OCI-LY3 (cell line): Measurements from ENCODE around the gene GNAQ.

Experiments
- H2AFZ ChIP-seq: fragments of 200-600, 300-600 bp; shearing (Covaris generic); 2 replicates; pipeline ENCODE4 v1.6.0; 2014; ENCODE audit warnings: antibody characterized with exemption, low read depth, low read length
- H3K27ac ChIP-seq: fragments of 200-600, 300-600 bp; sonication (generic); 2 replicates; pipeline ENCODE4 v1.5.1; 2014; ENCODE audit warnings: mild to moderate bottlenecking, low read length, moderate library complexity, mixed read lengths
- H3K27me3 ChIP-seq: fragments of 200-600, 300-600 bp; sonication (generic); 2 replicates; pipeline ENCODE4 v1.6.1; 2014; ENCODE audit warnings: low read depth, low read length, mixed read lengths
- H3K36me3 ChIP-seq: fragments of 200-600, 300-600 bp; sonication (generic); replicated peaks from 2 replicates; pipeline ENCODE3; 2014; ENCODE audit warnings: low read depth, low read length, mixed read lengths
- H3K4me1 ChIP-seq: fragments of 300-600, 200-600 bp; sonication (generic); 2 replicates; pipeline ENCODE4 v1.6.1; 2014; ENCODE audit warnings: low read length, mixed read lengths
- H3K4me2 ChIP-seq: fragments of 200-600, 300-600 bp; sonication (generic); 2 replicates; pipeline ENCODE4 v1.6.1; 2014; ENCODE audit warnings: low read length, mixed read lengths
- H3K4me3 ChIP-seq: fragments of 300-600, 200-600 bp; sonication (generic); 2 replicates; pipeline ENCODE4 v1.5.1; 2014; ENCODE audit warnings: antibody characterized with exemption, mild to moderate bottlenecking, low read length, moderate library complexity
- H3K79me2 ChIP-seq: fragments of 300-600, 200-600 bp; shearing (Covaris generic); 2 replicates; pipeline ENCODE4 v1.6.1; 2014; ENCODE audit warnings: mild to moderate bottlenecking, low read length, mixed read lengths
- H3K9ac ChIP-seq: fragments of 300-600, 200-600 bp; shearing (Covaris generic); 2 replicates; pipeline ENCODE4 v1.6.0; 2014; ENCODE audit warnings: mild to moderate bottlenecking, low read length, moderate library complexity
- H3K9me3 ChIP-seq: fragments of 200-600, 300-600 bp; shearing (Covaris generic); 2 replicates; pipeline ENCODE4 v1.6.1; 2014; ENCODE audit warnings: low read length, mixed read lengths; ENCODE audit not compliant: insufficient read depth
- H4K20me1 ChIP-seq: fragments of 200-600, 300-600 bp; sonication (generic); 2 replicates; pipeline ENCODE4 v1.6.1; 2016; ENCODE audit warnings: low read length, mixed read lengths; ENCODE audit not compliant: insufficient read depth
- EZH2phosphoT487 ChIP-seq: fragments of 200-600 bp; shearing (Covaris generic); IDR thresholded peaks from 2 replicates; pipeline ENCODE4 v1.6.1; 2018; ENCODE audit warnings: antibody characterized with exemption, mixed run types, low read depth
- TF ChIP-seq, protein P1 (sequence below): fragments of 200-600, 300-600 bp; sonication (generic); IDR thresholded peaks from 2 replicates; pipeline ENCODE4 v1.5.1; 2014; ENCODE audit warnings: antibody characterized with exemption, low read length, low read depth

GNAQ gene

DNA sequence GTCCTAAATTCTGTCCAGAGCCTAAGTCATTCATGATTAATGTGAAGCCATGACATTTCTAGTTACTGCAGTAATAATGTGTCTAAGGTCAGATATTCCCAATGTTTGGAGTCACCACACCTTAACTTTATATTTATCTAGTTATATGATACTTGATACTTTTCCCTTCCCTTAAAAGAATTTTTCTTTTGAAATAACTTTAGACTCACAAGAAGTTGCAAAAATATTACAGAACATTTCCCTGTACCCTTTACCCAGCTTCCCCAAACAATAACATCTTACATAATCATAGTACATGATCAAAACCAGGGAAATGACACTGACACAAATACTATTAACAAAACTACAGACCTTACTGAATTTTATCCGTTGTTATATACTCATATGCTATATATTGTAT is 233.5 kb downstream of the GNAQ start:
- H3K79me2 ChIP-seq: no peaks in the 10 kb centered on the region
- no peak overlapping the region for H3K4me3 ChIP-seq
- H4K20me1 ChIP-seq: no peaks in the 10 kb centered on the region
- H3K27ac ChIP-seq: no peak overlapping the region
- H3K27me3 ChIP-seq: no peaks in the 10 kb centered on the region
- TF ChIP-seq EZH2phosphoT487: no peak
- TF ChIP-seq, protein P1, sequence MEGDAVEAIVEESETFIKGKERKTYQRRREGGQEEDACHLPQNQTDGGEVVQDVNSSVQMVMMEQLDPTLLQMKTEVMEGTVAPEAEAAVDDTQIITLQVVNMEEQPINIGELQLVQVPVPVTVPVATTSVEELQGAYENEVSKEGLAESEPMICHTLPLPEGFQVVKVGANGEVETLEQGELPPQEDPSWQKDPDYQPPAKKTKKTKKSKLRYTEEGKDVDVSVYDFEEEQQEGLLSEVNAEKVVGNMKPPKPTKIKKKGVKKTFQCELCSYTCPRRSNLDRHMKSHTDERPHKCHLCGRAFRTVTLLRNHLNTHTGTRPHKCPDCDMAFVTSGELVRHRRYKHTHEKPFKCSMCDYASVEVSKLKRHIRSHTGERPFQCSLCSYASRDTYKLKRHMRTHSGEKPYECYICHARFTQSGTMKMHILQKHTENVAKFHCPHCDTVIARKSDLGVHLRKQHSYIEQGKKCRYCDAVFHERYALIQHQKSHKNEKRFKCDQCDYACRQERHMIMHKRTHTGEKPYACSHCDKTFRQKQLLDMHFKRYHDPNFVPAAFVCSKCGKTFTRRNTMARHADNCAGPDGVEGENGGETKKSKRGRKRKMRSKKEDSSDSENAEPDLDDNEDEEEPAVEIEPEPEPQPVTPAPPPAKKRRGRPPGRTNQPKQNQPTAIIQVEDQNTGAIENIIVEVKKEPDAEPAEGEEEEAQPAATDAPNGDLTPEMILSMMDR: no peak
- no peak overlapping the region for H3K9ac ChIP-seq
- no peaks in the 10 kb centered on the region for H3K9me3 ChIP-seq
- no peaks in the 10 kb centered on the region for H3K4me1 ChIP-seq
- H2AFZ ChIP-seq: no peak overlapping the region
- no peaks in the 10 kb centered on the region for H3K36me3 ChIP-seq
- H3K4me2 ChIP-seq: no peak overlapping the region

DNA sequence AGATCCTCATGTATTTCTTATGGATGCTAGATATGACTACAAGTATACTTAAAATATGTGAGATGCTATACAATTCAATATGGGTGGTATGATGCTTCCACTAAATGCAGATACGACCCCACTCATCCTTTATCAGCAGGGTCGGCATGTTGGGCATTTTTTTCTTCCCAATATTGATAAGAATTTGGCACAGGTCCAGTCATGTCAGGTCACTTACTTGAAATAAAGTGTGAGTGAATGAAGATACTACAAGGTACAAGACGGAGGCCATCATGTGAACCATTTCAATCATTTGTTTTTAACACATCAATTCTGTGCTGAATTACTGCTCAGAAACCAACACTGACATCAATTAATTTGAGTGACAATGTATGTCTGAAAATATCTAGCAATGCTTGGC is 236.6 kb downstream of the GNAQ start:
- no peaks in the 10 kb centered on the region for H3K4me1 ChIP-seq
- H3K27me3 ChIP-seq: no peaks in the 10 kb centered on the region
- H4K20me1 ChIP-seq: no peaks in the 10 kb centered on the region
- no peak overlapping the region for H2AFZ ChIP-seq
- H3K4me3 ChIP-seq: no peak overlapping the region
- no peak overlapping the region for H3K9ac ChIP-seq
- H3K27ac ChIP-seq: no peak overlapping the region
- no peaks in the 10 kb centered on the region for H3K79me2 ChIP-seq
- TF ChIP-seq, protein P1: no peak
- no peak for TF ChIP-seq EZH2phosphoT487
- no peaks in the 10 kb centered on the region for H3K9me3 ChIP-seq
- no peaks in the 10 kb centered on the region for H3K36me3 ChIP-seq
- no peak overlapping the region for H3K4me2 ChIP-seq

DNA sequence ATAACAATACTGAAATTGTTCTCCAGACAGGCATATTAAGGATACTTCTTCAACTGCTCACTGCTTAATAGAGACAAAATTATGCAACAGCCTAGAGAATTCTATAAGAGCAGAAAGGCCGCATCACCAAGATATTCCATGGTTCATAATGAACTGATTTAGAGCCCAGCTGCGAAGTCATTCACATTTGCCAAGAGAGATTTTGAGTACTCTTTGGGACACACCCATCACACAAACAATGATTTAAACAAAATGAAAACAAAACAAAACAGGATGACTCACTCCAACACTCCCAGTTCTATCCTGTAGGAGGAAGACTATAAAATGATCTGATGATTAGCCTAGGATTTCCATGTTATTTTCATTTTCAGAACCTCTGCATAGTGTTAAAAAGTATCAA is 237.8 kb downstream of the GNAQ start:
- H3K4me3 ChIP-seq: no peak overlapping the region
- TF ChIP-seq, protein P1: no peak
- TF ChIP-seq EZH2phosphoT487: no peak
- no peaks in the 10 kb centered on the region for H3K27me3 ChIP-seq
- H3K4me2 ChIP-seq: no peak overlapping the region
- no peak overlapping the region for H2AFZ ChIP-seq
- no peaks in the 10 kb centered on the region for H3K79me2 ChIP-seq
- no peak overlapping the region for H3K9ac ChIP-seq
- H3K36me3 ChIP-seq: no peaks in the 10 kb centered on the region
- H4K20me1 ChIP-seq: no peaks in the 10 kb centered on the region
- H3K9me3 ChIP-seq: no peaks in the 10 kb centered on the region
- no peaks in the 10 kb centered on the region for H3K4me1 ChIP-seq
- H3K27ac ChIP-seq: no peak overlapping the region

DNA sequence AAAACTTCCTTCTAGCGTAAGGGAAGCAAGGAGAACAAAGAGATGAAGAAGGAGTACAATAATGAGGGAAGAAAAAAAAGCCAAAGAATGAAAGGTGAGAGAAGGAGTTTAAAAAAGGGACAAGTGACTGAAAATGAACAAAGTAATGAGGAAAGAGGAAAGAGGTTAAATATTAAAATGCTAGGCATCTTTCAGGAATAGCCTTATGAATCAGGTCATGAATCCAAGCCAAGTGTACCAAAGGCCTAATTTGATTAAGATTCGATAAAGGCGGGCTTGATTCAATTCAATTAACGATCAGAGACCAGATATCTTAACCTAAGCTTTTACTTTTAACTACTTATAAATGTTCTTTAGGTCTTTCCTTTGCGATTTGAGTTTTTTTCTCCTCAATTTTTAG is 241.7 kb downstream of the GNAQ start:
- no peaks in the 10 kb centered on the region for H3K27me3 ChIP-seq

More for the DNA sequence above, 241.7 kb downstream of the GNAQ start:
- Histone ChIP-seq H3K9me3 (no peaks in the 10 kb centered on the region), H3K4me1 (no peaks in the 10 kb centered on the region), H3K36me3 (no peaks in the 10 kb centered on the region), H3K79me2 (no peaks in the 10 kb centered on the region), H3K27ac (no peak overlapping the region), H3K9ac (no peak overlapping the region), H2AFZ (no peak overlapping the region), H4K20me1 (no peaks in the 10 kb centered on the region), H3K4me2 (no peak overlapping the region), H3K4me3 (no peak overlapping the region)
- no peak for TF ChIP-seq EZH2phosphoT487
- TF ChIP-seq, protein P1: no peak
